GM23338 (cell line): ENCODE results near the gene MARCHF2. TPM values are rescaled to one million over a fixed set of nuclear protein-coding genes. Genes with fewer than 3 reads are reported as not detected.

Experiments used
- ATAC-seq: fragments of 200-7000 bp; cut with Tn5 transposase; 3 replicates; pipeline ENCODE4 v1.9.1; 2020
- DNase-seq: peaks from one replicate; pipeline ENCODE4 v3.0.0-alpha.2; 2015; ENCODE audit warnings: low spot score
- H2AFZ ChIP-seq: fragments of 200-600 bp; sonication (generic); 2 replicates; pipeline ENCODE4 v1.8.0; 2016; ENCODE audit warnings: antibody characterized with exemption, mild to moderate bottlenecking, moderate library complexity
- H3F3A ChIP-seq: fragments of 200-600 bp; sonication (generic); replicated peaks from 2 replicates; pipeline ENCODE4 v1.8.0; 2017; ENCODE audit warnings: antibody characterized with exemption, mixed run types, low read depth
- H3K27ac ChIP-seq: fragments of 200-600 bp; sonication (generic); 2 replicates; pipeline ENCODE4 v1.6.1; 2016; ENCODE audit warnings: low read depth
- H3K27me3 ChIP-seq: fragments of 200-600 bp; sonication (generic); 2 replicates; pipeline ENCODE4 v1.8.0; 2016; ENCODE audit warnings: mild to moderate bottlenecking, mixed run types, moderate library complexity; ENCODE audit not compliant: insufficient read depth
- H3K36me3 ChIP-seq: fragments of 200-600 bp; sonication (generic); 2 replicates; pipeline ENCODE4 v1.8.0; 2016; ENCODE audit warnings: mild to moderate bottlenecking; ENCODE audit not compliant: insufficient read depth
- H3K4me1 ChIP-seq: fragments of 200-600 bp; sonication (generic); 2 replicates; pipeline ENCODE4 v1.8.0; 2016; ENCODE audit warnings: mild to moderate bottlenecking, moderate library complexity; ENCODE audit not compliant: insufficient read depth
- H3K4me2 ChIP-seq: fragments of 200-600 bp; sonication (generic); 2 replicates; pipeline ENCODE4 v1.7.1; 2017; ENCODE audit warnings: mixed run types
- H3K4me3 ChIP-seq: fragments of 200-600 bp; sonication (generic); 2 replicates; pipeline ENCODE4 v1.6.1; 2016; ENCODE audit warnings: mixed run types
- H3K79me2 ChIP-seq: fragments of 200-600 bp; sonication (generic); replicated peaks from 2 replicates; pipeline ENCODE4 v1.8.0; 2017; ENCODE audit warnings: mild to moderate bottlenecking; ENCODE audit not compliant: insufficient read depth
- H3K9me2 ChIP-seq: fragments of 200-600 bp; sonication (generic); 2 replicates; pipeline ENCODE4 v1.8.0; 2017; ENCODE audit not compliant: insufficient read depth
- H4K20me1 ChIP-seq: fragments of 200-600 bp; sonication (generic); replicated peaks from 2 replicates; pipeline ENCODE4 v1.8.0; 2017; ENCODE audit warnings: mild to moderate bottlenecking; ENCODE audit not compliant: insufficient read depth
- H3K27ac Mint-ChIP-seq: 2 replicates; pipeline ENCODE4 v1.8.0; 2020; ENCODE audit warnings: inconsistent platforms, mild to moderate bottlenecking, moderate library complexity, mixed read lengths
- H3K27me3 Mint-ChIP-seq: 3 replicates; pipeline ENCODE4 v1.8.0; 2022; ENCODE audit warnings: low read depth, mild to moderate bottlenecking, moderate library complexity, mixed read lengths, inconsistent platforms; ENCODE audit not compliant: insufficient read depth, poor library complexity
- H3K36me3 Mint-ChIP-seq: 3 replicates; pipeline ENCODE4 v1.8.0; 2021; ENCODE audit warnings: low read depth, mild to moderate bottlenecking, inconsistent platforms, moderate library complexity, mixed read lengths
- H3K4me1 Mint-ChIP-seq: 3 replicates; pipeline ENCODE4 v1.8.0; 2020; ENCODE audit warnings: mild to moderate bottlenecking, inconsistent platforms, mixed read lengths
- H3K4me3 Mint-ChIP-seq: 3 replicates; pipeline ENCODE4 v1.8.0; 2021; ENCODE audit warnings: moderate library complexity, mild to moderate bottlenecking, inconsistent platforms, mixed read lengths
- H3K9me3 Mint-ChIP-seq: 3 replicates; pipeline ENCODE4 v1.8.0; 2020; ENCODE audit warnings: moderate library complexity, mild to moderate bottlenecking, inconsistent platforms, mixed read lengths
- EZH2 ChIP-seq: fragments of 200-600 bp; sonication (generic); IDR thresholded peaks from one replicate; pipeline ENCODE4 v1.8.0; 2017; ENCODE audit warnings: antibody characterized with exemption, mild to moderate bottlenecking, low read depth; ENCODE audit not compliant: unreplicated experiment
- EZH2phosphoT487 ChIP-seq: fragments of 200-600 bp; sonication (generic); IDR thresholded peaks from one replicate; pipeline ENCODE4 v1.8.1; 2018; ENCODE audit warnings: antibody characterized with exemption; ENCODE audit not compliant: unreplicated experiment
- JUNB ChIP-seq: IDR thresholded peaks from one replicate; pipeline ENCODE4 v1.6.1; 2016; ENCODE audit warnings: antibody characterized with exemption; ENCODE audit not compliant: unreplicated experiment
- NANOG ChIP-seq: IDR thresholded peaks from 2 replicates; pipeline ENCODE4 v1.6.1; 2016; ENCODE audit warnings: antibody characterized with exemption, borderline replicate concordance
- STAT1 ChIP-seq: IDR thresholded peaks from one replicate; pipeline ENCODE4 v1.6.1; 2016; ENCODE audit warnings: antibody characterized with exemption; ENCODE audit not compliant: unreplicated experiment
- ZNF114 ChIP-seq: fragments of 250-450 bp; sonication (Bioruptor Pico); IDR thresholded peaks from 2 replicates; pipeline ENCODE4 v1.5.0; 2020; ENCODE audit warnings: mild to moderate bottlenecking, moderate library complexity
- ZNF331 ChIP-seq: fragments of 250-450 bp; sonication (Bioruptor Pico); IDR thresholded peaks from 2 replicates; pipeline ENCODE4 v1.5.0; 2020; ENCODE audit warnings: low read depth, mild to moderate bottlenecking, moderate library complexity
- polyA plus RNA-seq: library from polyadenylated mRNA; unstranded; fragments of >200 nt; fragmentation: Nextera tagmentation; extraction: Ambion mirVana; gene quantifications from 2 replicates; pipeline ENCODE4 v1.2.1, GENCODE V29; 2016
- total RNA-seq: library from RNA; depleted of rRNA; stranded (reverse); fragments of >200 nt; shearing (Covaris generic); gene quantifications from 2 replicates; pipeline ENCODE4 v1.2.3, GENCODE V29; 2014
- TF ChIP-seq, protein P1 (sequence below): IDR thresholded peaks from 2 replicates; pipeline ENCODE4 v1.6.1; 2016; ENCODE audit warnings: antibody characterized with exemption
- TF ChIP-seq, protein P2 (sequence below): fragments of 250-450 bp; sonication (Bioruptor Pico); IDR thresholded peaks from 2 replicates; pipeline ENCODE4 v1.5.0; 2020; ENCODE audit warnings: mild to moderate bottlenecking, moderate library complexity
- TF ChIP-seq, protein P3 (sequence below), 2 experiments: fragments of 200-600 bp in 1 of 2; sonication (generic) in 1 of 2; conservative IDR thresholded peaks; 2 replicates each; pipeline versions ENCODE4 v1.5.1 to v1.6.1; 2016 to 2017; ENCODE audit warnings: antibody characterized with exemption in 2 of 2, low read depth in 2 of 2, mild to moderate bottlenecking in 2 of 2, moderate library complexity in 1 of 2

The MARCHF2 gene
- total and polyA plus RNA-seq, 2 experiments from 2014 or later: 18.9 to 50.1 TPM

DNA sequence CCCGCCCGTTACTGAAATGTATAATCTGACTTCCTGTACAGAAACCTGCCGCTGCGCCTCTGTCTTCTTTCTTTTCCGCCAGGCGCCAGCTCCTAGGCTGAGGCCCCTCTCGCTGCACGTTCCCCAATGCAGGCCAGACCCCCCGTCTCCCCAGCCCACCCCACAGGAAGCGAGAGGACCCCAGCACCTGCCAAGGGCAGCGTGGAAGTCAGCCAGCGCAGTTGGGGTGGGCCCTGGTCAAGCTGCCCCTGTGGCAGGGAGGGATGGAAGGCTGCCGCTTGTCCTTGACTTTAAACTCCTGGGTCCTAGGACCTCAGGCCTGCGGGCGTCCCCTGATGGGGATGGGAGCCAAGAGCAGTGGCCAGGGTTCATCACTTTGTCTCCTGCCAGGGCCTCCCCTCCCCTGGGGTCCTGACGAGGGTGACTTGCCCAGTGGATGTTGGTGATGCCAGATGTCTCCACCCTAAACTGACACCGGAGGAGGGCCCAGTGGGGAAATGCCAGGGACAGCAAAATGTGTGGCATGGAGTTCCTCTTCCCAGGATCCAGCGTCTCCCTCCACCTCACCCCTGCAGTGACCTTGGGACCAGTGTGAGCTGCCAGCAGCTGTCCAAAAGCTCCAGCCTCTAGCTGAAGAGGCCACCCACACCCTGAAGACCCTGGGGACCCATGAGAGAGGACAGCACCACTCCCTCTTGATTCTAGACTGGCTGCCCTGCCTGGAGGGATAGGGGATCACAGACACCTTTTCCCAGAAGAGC lies 8.5 kb upstream of the MARCHF2 start:
- ATAC-seq (no peak), DNase-seq (no peak)
- Mint-ChIP-seq H3K4me1 (no peaks in the 10 kb centered on the region), H3K4me3 (no peak overlapping the region), H3K9me3 (no peaks in the 10 kb centered on the region), H3K27ac (no peak overlapping the region), H3K36me3 (peaks cover 28% of the 10 kb centered on the region), H3K27me3 (peaks cover 6% of the 10 kb centered on the region)
- H3K36me3 ChIP-seq: no peaks in the 10 kb centered on the region
- no peak overlapping the region for H2AFZ ChIP-seq
- H3K4me2 ChIP-seq: no peak overlapping the region
- H3K9me2 ChIP-seq: no peaks in the 10 kb centered on the region
- H3F3A ChIP-seq: 0 out of 2 replicates have a peak, but pooled peaks cover 2% of the 10 kb centered on the region
- no peak overlapping the region for H3K27ac ChIP-seq
- no peak for TF ChIP-seq EZH2phosphoT487
- TF ChIP-seq, protein P1, sequence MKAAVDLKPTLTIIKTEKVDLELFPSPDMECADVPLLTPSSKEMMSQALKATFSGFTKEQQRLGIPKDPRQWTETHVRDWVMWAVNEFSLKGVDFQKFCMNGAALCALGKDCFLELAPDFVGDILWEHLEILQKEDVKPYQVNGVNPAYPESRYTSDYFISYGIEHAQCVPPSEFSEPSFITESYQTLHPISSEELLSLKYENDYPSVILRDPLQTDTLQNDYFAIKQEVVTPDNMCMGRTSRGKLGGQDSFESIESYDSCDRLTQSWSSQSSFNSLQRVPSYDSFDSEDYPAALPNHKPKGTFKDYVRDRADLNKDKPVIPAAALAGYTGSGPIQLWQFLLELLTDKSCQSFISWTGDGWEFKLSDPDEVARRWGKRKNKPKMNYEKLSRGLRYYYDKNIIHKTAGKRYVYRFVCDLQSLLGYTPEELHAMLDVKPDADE: no peak
- TF ChIP-seq, protein P2, sequence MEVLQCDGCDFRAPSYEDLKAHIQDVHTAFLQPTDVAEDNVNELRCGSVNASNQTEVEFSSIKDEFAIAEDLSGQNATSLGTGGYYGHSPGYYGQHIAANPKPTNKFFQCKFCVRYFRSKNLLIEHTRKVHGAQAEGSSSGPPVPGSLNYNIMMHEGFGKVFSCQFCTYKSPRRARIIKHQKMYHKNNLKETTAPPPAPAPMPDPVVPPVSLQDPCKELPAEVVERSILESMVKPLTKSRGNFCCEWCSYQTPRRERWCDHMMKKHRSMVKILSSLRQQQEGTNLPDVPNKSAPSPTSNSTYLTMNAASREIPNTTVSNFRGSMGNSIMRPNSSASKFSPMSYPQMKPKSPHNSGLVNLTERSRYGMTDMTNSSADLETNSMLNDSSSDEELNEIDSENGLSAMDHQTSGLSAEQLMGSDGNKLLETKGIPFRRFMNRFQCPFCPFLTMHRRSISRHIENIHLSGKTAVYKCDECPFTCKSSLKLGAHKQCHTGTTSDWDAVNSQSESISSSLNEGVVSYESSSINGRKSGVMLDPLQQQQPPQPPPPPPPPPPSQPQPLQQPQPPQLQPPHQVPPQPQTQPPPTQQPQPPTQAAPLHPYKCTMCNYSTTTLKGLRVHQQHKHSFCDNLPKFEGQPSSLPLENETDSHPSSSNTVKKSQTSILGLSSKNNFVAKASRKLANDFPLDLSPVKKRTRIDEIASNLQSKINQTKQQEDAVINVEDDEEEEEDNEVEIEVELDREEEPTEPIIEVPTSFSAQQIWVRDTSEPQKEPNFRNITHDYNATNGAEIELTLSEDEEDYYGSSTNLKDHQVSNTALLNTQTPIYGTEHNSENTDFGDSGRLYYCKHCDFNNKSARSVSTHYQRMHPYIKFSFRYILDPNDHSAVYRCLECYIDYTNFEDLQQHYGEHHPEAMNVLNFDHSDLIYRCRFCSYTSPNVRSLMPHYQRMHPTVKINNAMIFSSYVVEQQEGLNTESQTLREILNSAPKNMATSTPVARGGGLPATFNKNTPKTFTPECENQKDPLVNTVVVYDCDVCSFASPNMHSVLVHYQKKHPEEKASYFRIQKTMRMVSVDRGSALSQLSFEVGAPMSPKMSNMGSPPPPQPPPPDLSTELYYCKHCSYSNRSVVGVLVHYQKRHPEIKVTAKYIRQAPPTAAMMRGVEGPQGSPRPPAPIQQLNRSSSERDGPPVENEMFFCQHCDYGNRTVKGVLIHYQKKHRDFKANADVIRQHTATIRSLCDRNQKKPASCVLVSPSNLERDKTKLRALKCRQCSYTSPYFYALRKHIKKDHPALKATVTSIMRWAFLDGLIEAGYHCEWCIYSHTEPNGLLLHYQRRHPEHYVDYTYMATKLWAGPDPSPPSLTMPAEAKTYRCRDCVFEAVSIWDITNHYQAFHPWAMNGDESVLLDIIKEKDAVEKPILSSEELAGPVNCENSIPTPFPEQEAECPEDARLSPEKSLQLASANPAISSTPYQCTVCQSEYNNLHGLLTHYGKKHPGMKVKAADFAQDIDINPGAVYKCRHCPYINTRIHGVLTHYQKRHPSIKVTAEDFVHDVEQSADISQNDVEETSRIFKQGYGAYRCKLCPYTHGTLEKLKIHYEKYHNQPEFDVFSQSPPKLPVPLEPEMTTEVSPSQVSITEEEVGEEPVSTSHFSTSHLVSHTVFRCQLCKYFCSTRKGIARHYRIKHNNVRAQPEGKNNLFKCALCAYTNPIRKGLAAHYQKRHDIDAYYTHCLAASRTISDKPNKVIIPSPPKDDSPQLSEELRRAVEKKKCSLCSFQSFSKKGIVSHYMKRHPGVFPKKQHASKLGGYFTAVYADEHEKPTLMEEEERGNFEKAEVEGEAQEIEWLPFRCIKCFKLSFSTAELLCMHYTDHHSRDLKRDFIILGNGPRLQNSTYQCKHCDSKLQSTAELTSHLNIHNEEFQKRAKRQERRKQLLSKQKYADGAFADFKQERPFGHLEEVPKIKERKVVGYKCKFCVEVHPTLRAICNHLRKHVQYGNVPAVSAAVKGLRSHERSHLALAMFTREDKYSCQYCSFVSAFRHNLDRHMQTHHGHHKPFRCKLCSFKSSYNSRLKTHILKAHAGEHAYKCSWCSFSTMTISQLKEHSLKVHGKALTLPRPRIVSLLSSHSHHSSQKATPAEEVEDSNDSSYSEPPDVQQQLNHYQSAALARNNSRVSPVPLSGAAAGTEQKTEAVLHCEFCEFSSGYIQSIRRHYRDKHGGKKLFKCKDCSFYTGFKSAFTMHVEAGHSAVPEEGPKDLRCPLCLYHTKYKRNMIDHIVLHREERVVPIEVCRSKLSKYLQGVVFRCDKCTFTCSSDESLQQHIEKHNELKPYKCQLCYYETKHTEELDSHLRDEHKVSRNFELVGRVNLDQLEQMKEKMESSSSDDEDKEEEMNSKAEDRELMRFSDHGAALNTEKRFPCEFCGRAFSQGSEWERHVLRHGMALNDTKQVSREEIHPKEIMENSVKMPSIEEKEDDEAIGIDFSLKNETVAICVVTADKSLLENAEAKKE (CRISPR knock-in tag): no peak
- TF ChIP-seq ZNF331: no peak
- no peak for TF ChIP-seq NANOG
- TF ChIP-seq STAT1: no peak
- TF ChIP-seq, protein P3, sequence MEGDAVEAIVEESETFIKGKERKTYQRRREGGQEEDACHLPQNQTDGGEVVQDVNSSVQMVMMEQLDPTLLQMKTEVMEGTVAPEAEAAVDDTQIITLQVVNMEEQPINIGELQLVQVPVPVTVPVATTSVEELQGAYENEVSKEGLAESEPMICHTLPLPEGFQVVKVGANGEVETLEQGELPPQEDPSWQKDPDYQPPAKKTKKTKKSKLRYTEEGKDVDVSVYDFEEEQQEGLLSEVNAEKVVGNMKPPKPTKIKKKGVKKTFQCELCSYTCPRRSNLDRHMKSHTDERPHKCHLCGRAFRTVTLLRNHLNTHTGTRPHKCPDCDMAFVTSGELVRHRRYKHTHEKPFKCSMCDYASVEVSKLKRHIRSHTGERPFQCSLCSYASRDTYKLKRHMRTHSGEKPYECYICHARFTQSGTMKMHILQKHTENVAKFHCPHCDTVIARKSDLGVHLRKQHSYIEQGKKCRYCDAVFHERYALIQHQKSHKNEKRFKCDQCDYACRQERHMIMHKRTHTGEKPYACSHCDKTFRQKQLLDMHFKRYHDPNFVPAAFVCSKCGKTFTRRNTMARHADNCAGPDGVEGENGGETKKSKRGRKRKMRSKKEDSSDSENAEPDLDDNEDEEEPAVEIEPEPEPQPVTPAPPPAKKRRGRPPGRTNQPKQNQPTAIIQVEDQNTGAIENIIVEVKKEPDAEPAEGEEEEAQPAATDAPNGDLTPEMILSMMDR (conservative IDR thresholded peaks at IDR 0.05; ENCODE audit: low read depth in 2 of 2): no peak
- TF ChIP-seq JUNB: no peak
- TF ChIP-seq EZH2: no peak
- TF ChIP-seq ZNF114 (CRISPR knock-in tag): no peak
- H3K79me2 ChIP-seq: no peaks in the 10 kb centered on the region
- H4K20me1 ChIP-seq: no peaks in the 10 kb centered on the region
- no peaks in the 10 kb centered on the region for H3K27me3 ChIP-seq
- H3K4me1 ChIP-seq: no peaks in the 10 kb centered on the region
- no peak overlapping the region for H3K4me3 ChIP-seq
